ENCODE results near the gene SAE1. TPM values are rescaled to one million over a fixed set of nuclear protein-coding genes. Genes with fewer than 3 reads are reported as not detected.

The SAE1 gene
- total RNA-seq, 2 experiments from 2014 or later, result 165 to 175 TPM

GRCh38 chr19:47112997-47113849 is 17.4 kb upstream of the SAE1 start, which contains the start of gene ZC3H4:
ZC3H4 (minus strand) TSS chr19:47113776; CDS start chr19:47112584, 1,192 bp downstream.
- ChIA-PET CTCF (interaction anchor here (0.6 to 3.4 kb wide), 20 partner anchors 7 to 256 kb away, joined by 3 to 24 read pairs (median 6); partner anchors contain the start of genes SAE1 and TMEM160), POLR2A (interaction anchor here (0.5 to 10.3 kb wide), 44 partner anchors 9 to 1698 kb away, joined by 3 to 256 read pairs (median 4); partner anchors contain the start of genes ARHGAP35, CCDC9, NAPA and SAE1)
- no peaks in the 10 kb centered on the region for H3K27me3 Mint-ChIP-seq (ENCODE audit: low read depth)
- peaks cover 29% of the 10 kb centered on the region for H3K4me1 Mint-ChIP-seq (ENCODE audit: low read depth)
- H3K36me3 Mint-ChIP-seq (ENCODE audit: low read depth), result peaks cover 39% of the 10 kb centered on the region
- peak within 1 kb of the TSS; percentile 100 for H3K27ac Mint-ChIP-seq
- DNase-seq (peak; percentile 100), ATAC-seq (peak; percentile 86)
- H3K9me3 Mint-ChIP-seq (ENCODE audit: insufficient read depth), result no peaks in the 10 kb centered on the region
- peak within 1 kb of the TSS; percentile 95 for H3K4me3 Mint-ChIP-seq

DNA sequence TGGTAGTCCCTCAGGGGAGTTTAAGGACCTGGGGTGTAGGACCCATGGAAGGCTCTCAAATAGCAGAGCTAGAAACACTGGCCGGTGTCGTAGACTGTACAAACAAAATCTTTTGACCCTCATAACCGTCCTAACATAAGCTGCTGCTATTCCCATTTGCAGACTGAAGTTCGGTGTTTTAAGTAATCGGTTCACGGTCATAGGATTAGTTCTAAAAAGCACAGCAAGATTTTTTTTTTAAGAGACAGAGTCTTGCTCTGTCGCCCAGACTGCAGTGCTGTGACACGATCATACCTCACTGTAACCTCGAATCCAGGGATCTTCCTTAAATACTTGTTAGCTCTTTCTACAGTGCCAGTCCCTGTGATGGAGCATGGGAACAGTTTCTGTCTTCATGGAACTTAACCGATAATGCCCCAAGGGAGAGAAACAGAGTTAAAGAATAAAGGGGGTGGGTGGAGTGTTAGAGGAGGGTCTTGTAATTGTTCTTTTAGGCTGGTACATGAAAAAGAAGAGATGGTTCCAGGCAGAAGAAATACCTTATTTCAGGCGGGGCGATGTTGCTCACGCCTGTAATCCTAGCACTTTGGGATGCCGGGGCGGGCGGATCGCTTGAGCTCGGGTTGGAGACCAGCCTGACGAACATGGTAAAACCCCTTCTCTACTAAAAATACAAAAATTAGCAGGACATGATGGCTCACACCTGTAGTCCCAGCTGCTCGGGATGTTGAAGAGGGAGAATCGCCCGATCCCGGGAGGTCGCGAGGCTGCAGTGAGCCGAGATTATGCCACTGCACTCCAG is 16.6 kb upstream of the SAE1 start:
- H3K27me3 Mint-ChIP-seq (ENCODE audit: low read depth), result no peaks in the 10 kb centered on the region
- peak overlapping the region; percentile 95 for H3K4me3 Mint-ChIP-seq
- peak overlapping the region; percentile 100 for H3K27ac Mint-ChIP-seq
- ATAC-seq (no peak), DNase-seq (no peak)
- ChIA-PET POLR2A (interaction anchor here (0.5 to 10.3 kb wide), 28 partner anchors 8 to 1697 kb away, joined by 3 to 256 read pairs (median 4); partner anchors contain the start of genes ARHGAP35, CCDC9, SAE1 and SLC1A5), CTCF (interaction anchor here (0.8 to 3.4 kb wide), 15 partner anchors 8 to 257 kb away, joined by 3 to 24 read pairs (median 8); no protein-coding TSS in a partner anchor)
- H3K4me1 Mint-ChIP-seq (ENCODE audit: low read depth), result peaks cover 21% of the 10 kb centered on the region
- H3K9me3 Mint-ChIP-seq (ENCODE audit: insufficient read depth), result no peaks in the 10 kb centered on the region
- H3K36me3 Mint-ChIP-seq (ENCODE audit: low read depth), result peaks cover 32% of the 10 kb centered on the region

DNA sequence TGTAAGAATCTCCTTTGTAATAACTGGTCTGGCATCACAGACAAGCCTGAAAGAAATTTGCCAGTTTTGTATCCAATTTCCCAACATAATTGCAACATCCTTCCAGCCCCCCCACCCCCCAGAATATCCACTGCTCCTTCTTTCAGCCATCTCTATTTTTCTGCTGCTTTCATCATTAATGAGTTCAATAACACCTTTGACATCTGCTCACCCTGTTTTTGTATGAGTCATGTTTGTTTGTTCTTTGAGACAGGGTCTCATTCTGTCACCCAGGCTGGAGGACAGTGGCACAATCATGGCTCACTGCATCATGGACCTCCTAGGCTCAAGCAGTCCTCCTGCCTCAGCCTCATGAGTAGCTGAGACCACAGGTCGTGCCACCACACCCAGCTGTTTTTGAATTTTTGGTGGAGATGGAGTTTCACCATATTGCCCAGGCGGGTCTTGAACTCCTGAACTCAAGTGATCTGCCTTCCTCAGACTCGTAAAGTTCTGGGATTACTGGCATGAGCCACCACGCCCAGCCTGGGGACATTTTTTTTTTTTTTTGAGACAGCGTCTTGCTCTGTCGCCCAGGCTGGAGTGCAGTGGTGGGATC is 10.1 kb upstream of the SAE1 start:
- DNase-seq, result no peak
- Mint-ChIP-seq H3K4me1 (ENCODE audit: low read depth) (peaks cover 12% of the 10 kb centered on the region), H3K27ac (no peak overlapping the region), H3K9me3 (ENCODE audit: insufficient read depth) (no peaks in the 10 kb centered on the region), H3K4me3 (no peak overlapping the region), H3K27me3 (ENCODE audit: low read depth) (no peaks in the 10 kb centered on the region), H3K36me3 (ENCODE audit: low read depth) (no peaks in the 10 kb centered on the region)
- ATAC-seq, result no peak
- POLR2A ChIA-PET, result interaction anchor here (0.6 kb wide), 1 partner anchor 10 kb away, joined by 4 read pairs; no protein-coding TSS in a partner anchor
- CTCF ChIA-PET, result interaction anchor here (1.2 to 5.2 kb wide), 3 partner anchors 40 to 665 kb away, joined by 3 to 41 read pairs (median 10); no protein-coding TSS in a partner anchor

- CTCF ChIA-PET, result interaction anchor here (0.8 to 5.2 kb wide), 8 partner anchors 9 to 123 kb away, joined by 3 to 41 read pairs (median 6); partner anchors contain the start of gene ZC3H4
- Mint-ChIP-seq H3K27me3 (ENCODE audit: low read depth) (no peaks in the 10 kb centered on the region), H3K27ac (no peak overlapping the region), H3K4me1 (ENCODE audit: low read depth) (peaks cover 10% of the 10 kb centered on the region), H3K9me3 (ENCODE audit: insufficient read depth) (no peaks in the 10 kb centered on the region), H3K36me3 (ENCODE audit: low read depth) (no peaks in the 10 kb centered on the region), H3K4me3 (no peak overlapping the region)
- POLR2A ChIA-PET, result interaction anchor here (0.8 to 1.1 kb wide), 2 partner anchors 9 to 10 kb away, joined by 3 read pairs; partner anchors contain the start of gene ZC3H4
- no peak for DNase-seq
- ATAC-seq, result no peak
Measured at GRCh38 chr19:47122359-47123335, 8.0 kb upstream of the SAE1 start.

- no peak overlapping the region for H3K27ac Mint-ChIP-seq
- DNase-seq, result no peak
- no peaks in the 10 kb centered on the region for H3K27me3 Mint-ChIP-seq (ENCODE audit: low read depth)
- no peak for ATAC-seq
- no peaks in the 10 kb centered on the region for H3K9me3 Mint-ChIP-seq (ENCODE audit: insufficient read depth)
- no peaks in the 10 kb centered on the region for H3K36me3 Mint-ChIP-seq (ENCODE audit: low read depth)
- ChIA-PET POLR2A (interaction anchor here (0.7 to 0.9 kb wide), 2 partner anchors 33 to 47 kb away, joined by 3 read pairs; no protein-coding TSS in a partner anchor), CTCF (interaction anchor here (0.8 to 5.2 kb wide), 6 partner anchors 10 to 110 kb away, joined by 3 to 41 read pairs (median 7); partner anchors contain the start of gene ZC3H4)
- H3K4me1 Mint-ChIP-seq (ENCODE audit: low read depth), result peaks cover 10% of the 10 kb centered on the region
- no peak overlapping the region for H3K4me3 Mint-ChIP-seq
Measured at GRCh38 chr19:47123406-47123805, 7.2 kb upstream of the SAE1 start.

DNA sequence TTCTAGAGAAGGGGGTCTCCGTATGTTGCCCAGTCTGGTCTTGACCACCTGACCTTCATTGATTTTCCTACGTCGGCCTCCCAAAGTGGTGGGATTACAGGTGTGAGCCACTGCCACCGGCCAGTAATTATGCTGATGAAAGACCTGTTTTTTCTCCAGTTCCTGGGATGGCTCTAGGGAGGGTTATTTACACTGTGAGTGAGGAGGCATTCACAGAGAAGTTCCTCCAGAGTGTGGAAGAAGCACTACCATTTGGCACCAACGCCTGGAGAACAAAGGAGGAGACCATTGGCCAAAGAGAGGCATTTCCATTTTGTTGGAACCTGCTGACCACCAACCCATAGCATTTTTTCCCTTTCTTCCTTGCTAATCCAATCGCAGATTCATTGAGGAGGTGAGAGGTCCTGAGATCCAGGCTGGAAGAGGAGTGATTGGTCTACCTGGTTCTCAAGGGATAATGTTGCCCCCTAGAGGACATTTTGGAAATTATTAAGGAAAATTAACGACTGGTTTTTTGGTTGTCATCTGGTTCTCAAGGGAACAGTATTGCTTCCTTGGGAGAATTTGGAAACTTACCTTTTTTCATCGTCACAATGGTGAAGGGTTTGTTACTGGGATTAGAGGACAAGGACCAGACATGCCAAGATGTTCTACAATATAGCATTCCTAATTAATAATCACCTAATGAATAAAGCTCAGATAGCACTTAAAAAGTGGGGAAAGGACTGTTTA is 5.5 kb upstream of the SAE1 start:
- H3K9me3 Mint-ChIP-seq (ENCODE audit: insufficient read depth), result peaks cover 2% of the 10 kb centered on the region
- peak; percentile 60 for ATAC-seq
- ChIA-PET CTCF (interaction anchor here (0.6 to 5.2 kb wide), 24 partner anchors 9 to 119 kb away, joined by 3 to 53 read pairs (median 4); partner anchors contain the start of gene ZC3H4), POLR2A (interaction anchor here (0.6 kb wide), 1 partner anchor 11 kb away, joined by 3 read pairs; the partner anchor contains the start of gene ZC3H4)
- DNase-seq, result peak; percentile 30
- no peak overlapping the region for H3K27ac Mint-ChIP-seq
- peaks cover 13% of the 10 kb centered on the region for H3K4me1 Mint-ChIP-seq (ENCODE audit: low read depth)
- no peaks in the 10 kb centered on the region for H3K36me3 Mint-ChIP-seq (ENCODE audit: low read depth)
- H3K4me3 Mint-ChIP-seq, result no peak overlapping the region
- no peaks in the 10 kb centered on the region for H3K27me3 Mint-ChIP-seq (ENCODE audit: low read depth)

DNA sequence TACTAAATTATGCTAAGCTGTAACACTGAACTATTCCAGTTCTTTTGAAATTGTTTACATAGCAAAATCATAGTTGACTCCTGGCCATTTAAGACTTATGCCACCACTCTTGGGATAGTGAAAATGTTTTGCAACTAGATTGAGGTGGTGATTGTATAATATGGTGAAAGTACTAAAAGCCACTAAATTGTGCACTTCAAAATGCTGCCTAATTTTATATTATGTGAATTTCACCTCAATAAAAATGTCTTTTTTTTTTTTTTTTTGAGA is 5.0 kb upstream of the SAE1 start:
- Mint-ChIP-seq H3K27ac (no peak overlapping the region), H3K4me3 (no peak overlapping the region), H3K4me1 (ENCODE audit: low read depth) (peaks cover 15% of the 10 kb centered on the region), H3K36me3 (ENCODE audit: low read depth) (peaks cover 4% of the 10 kb centered on the region), H3K27me3 (ENCODE audit: low read depth) (no peaks in the 10 kb centered on the region), H3K9me3 (ENCODE audit: insufficient read depth) (peaks cover 7% of the 10 kb centered on the region)
- CTCF ChIA-PET, result interaction anchor here (0.6 to 2.8 kb wide), 24 partner anchors 9 to 119 kb away, joined by 3 to 53 read pairs (median 4); partner anchors contain the start of gene ZC3H4
- POLR2A ChIA-PET, result no interaction called here
- DNase-seq (no peak), ATAC-seq (no peak)

- no peak overlapping the region for H3K27ac Mint-ChIP-seq
- POLR2A ChIA-PET, result interaction anchor here (0.9 to 3.4 kb wide), 3 partner anchors 16 to 144 kb away, joined by 3 to 41 read pairs (median 8); partner anchors contain the start of gene ZC3H4
- peaks cover 49% of the 10 kb centered on the region for H3K4me1 Mint-ChIP-seq (ENCODE audit: low read depth)
- H3K9me3 Mint-ChIP-seq (ENCODE audit: insufficient read depth), result peaks cover 7% of the 10 kb centered on the region
- ATAC-seq (no peak), DNase-seq (no peak)
- peaks cover 38% of the 10 kb centered on the region for H3K36me3 Mint-ChIP-seq (ENCODE audit: low read depth)
- CTCF ChIA-PET, result interaction anchor here (0.6 to 3.0 kb wide), 3 partner anchors 50 to 1585 kb away, joined by 3 to 11 read pairs (median 4); no protein-coding TSS in a partner anchor
- no peak overlapping the region for H3K4me3 Mint-ChIP-seq
- H3K27me3 Mint-ChIP-seq (ENCODE audit: low read depth), result no peaks in the 10 kb centered on the region
Measured at GRCh38 chr19:47129579-47129978, 1.1 kb upstream of the SAE1 start.

GRCh38 chr19:47130120-47130588 is 481 bp upstream of the SAE1 start:
- Mint-ChIP-seq H3K36me3 (ENCODE audit: low read depth) (peaks cover 42% of the 10 kb centered on the region), H3K4me3 (peak overlapping the region; percentile 99), H3K27me3 (ENCODE audit: low read depth) (no peaks in the 10 kb centered on the region), H3K27ac (peak overlapping the region; percentile 98), H3K9me3 (ENCODE audit: insufficient read depth) (peaks cover 7% of the 10 kb centered on the region), H3K4me1 (ENCODE audit: low read depth) (peaks cover 50% of the 10 kb centered on the region)
- CTCF ChIA-PET, result interaction anchor here (1.0 to 3.0 kb wide), 7 partner anchors 14 to 117 kb away, joined by 4 to 30 read pairs (median 11); no protein-coding TSS in a partner anchor
- DNase-seq, result no peak
- ATAC-seq, result no peak
- POLR2A ChIA-PET, result interaction anchor here (0.9 to 3.4 kb wide), 7 partner anchors 13 to 57 kb away, joined by 3 to 41 read pairs (median 6); partner anchors contain the start of gene ZC3H4

Measured in activated CD8-positive, alpha-beta T cell treated with anti-CD3 and anti-CD28 coated beads, Interleukin-2, amount 10 ng/mL, durations not matched to agents 7 days and 5 days (primary cell).